ENCODE results near the gene CST8. TPM values are rescaled to one million over a fixed set of nuclear protein-coding genes. Genes with fewer than 3 reads are reported as not detected.

The CST8 gene
- total and polyA plus RNA-seq, 11 donors: not detected

DNA sequence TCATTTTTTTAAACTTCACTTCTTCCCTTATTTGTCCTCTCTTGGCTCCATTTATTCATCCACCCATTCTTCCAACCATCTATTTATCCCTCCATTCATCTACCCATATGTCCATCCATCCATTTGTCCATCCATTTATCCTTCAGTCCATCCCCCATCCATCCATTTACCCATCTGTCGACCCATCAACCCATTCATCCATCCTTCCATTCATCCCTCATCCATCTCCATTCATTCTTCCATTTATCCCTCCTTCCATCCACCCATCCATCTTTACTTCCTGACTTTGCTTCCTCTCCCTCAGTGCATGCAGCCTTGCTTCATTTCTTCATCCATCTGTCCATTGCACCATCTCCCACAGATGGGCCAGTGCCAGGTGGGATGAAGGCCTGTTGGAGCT is 40.0 kb upstream of the CST8 start:
- WGBS, 4 donors: 92 to 94% (median 94%) methylated on average over 1 of the region's 1 CpG
- no peaks in the 10 kb centered on the region for H3K4me1 ChIP-seq
- ATAC-seq: no peak

DNA sequence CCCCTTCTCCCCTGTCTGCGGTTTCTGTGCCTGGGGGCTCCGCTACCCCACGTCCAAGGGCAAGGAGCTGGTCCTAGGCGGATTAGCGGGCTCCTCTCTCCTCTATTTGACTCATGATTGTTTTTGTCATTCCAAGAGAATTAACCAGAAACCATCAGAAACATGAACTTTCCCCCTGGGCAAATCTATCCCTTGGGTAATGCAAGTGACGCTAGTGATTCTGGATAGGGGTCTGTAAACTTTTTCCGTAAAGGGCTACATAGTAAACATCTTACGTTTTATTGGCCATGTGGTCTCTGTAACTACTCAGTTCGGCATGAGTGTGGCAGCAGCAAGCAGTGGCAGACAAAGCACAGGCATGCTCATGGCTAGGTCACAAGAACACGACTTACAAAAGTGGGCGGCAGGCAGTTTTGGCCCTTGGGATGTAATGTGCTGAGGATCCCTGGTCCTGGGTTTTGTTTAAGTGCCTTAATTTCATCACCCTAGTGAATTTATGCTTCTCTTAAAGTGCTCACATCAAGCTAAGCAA is 38.9 kb upstream of the CST8 start:
- no peak overlapping the region for H3K27ac ChIP-seq
- ATAC-seq (no peak), DNase-seq (no peak)
- intact Hi-C loops (cut with DNase I): no loop called here
- no peaks in the 10 kb centered on the region for H3K9me3 ChIP-seq
- no peaks in the 10 kb centered on the region for H3K36me3 ChIP-seq
- TF ChIP-seq POLR2A (IDR thresholded peaks at IDR 0.05) (no peak), CTCF (IDR thresholded peaks at IDR 0.05) (no peak)
- H3K27me3 ChIP-seq: peaks cover 0 to 21% (median 0%) of the 10 kb centered on the region in 9 donors
- 68 to 77% (median 70%) methylated on average over 11 of the region's 11 CpGs for WGBS, 4 donors
- H3K4me3 ChIP-seq: no peak overlapping the region
- H3K4me1 ChIP-seq: no peaks in the 10 kb centered on the region

More for the DNA sequence above, 40.0 kb upstream of the CST8 start:
- intact Hi-C loops (cut with DNase I): no loop called here
- no peak overlapping the region for H3K4me3 ChIP-seq
- H3K27me3 ChIP-seq: peaks cover 0 to 21% (median 0%) of the 10 kb centered on the region in 9 donors
- no peak for DNase-seq
- no peaks in the 10 kb centered on the region for H3K36me3 ChIP-seq
- no peak for TF ChIP-seq POLR2A (IDR thresholded peaks at IDR 0.05)
- TF ChIP-seq CTCF (IDR thresholded peaks at IDR 0.05): no peak
- no peaks in the 10 kb centered on the region for H3K9me3 ChIP-seq
- H3K27ac ChIP-seq: no peak overlapping the region

DNA sequence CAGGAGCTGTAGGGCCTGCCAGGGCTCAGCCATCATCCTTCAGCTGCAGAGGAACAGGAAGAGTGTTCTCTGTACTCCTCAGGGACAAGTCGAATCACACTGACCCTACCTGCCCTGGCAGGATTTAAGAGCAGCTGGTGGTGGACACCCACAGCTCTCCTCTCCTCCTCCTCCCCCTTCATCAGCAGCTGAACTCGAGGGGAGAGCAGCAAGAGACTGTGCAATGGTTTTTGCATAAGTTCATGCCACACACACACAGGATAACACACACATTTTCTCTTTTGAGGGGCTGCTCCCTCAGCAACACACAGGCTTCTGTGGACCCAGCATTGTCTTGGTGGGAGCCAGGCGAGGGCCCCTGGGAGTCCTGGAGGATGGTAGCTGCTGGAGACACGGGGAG is 38.1 kb upstream of the CST8 start, which contains the start of gene CST11:
TSS of gene CST11 (minus strand) at position 101 of the 400 bp plus-strand sequence. CDS start at position 36, 65 bp downstream.
- ATAC-seq (no peak), DNase-seq (no peak)
- no peak within 1 kb of the TSS for H3K27ac ChIP-seq
- WGBS, 4 donors: 35 to 49% (median 46%) methylated on average over 3 to 4 of the region's 4 CpGs
- no peaks in the 10 kb centered on the region for H3K36me3 ChIP-seq
- H3K4me1 ChIP-seq: no peaks in the 10 kb centered on the region
- no peak for TF ChIP-seq POLR2A (IDR thresholded peaks at IDR 0.05)
- TF ChIP-seq CTCF (IDR thresholded peaks at IDR 0.05): no peak
- H3K4me3 ChIP-seq: no peak within 1 kb of the TSS
- no peaks in the 10 kb centered on the region for H3K9me3 ChIP-seq
- intact Hi-C loops (cut with DNase I): no loop called here
- peaks cover 0 to 21% (median 0%) of the 10 kb centered on the region in 9 donors for H3K27me3 ChIP-seq

- H3K27me3 ChIP-seq: peaks cover 0 to 21% (median 0%) of the 10 kb centered on the region in 9 donors
- H3K36me3 ChIP-seq: no peaks in the 10 kb centered on the region
- TF ChIP-seq POLR2A (IDR thresholded peaks at IDR 0.05) (no peak), CTCF (IDR thresholded peaks at IDR 0.05) (no peak)
- H3K4me1 ChIP-seq: no peaks in the 10 kb centered on the region
- no peak overlapping the region for H3K4me3 ChIP-seq
- intact Hi-C loops (cut with DNase I): no loop called here
- ATAC-seq (no peak), DNase-seq (no peak)
- 83 to 90% (median 85%) methylated on average over 15 of the region's 15 CpGs for WGBS, 4 donors
- no peak overlapping the region for H3K27ac ChIP-seq
- no peaks in the 10 kb centered on the region for H3K9me3 ChIP-seq
Observed at GRCh38 chr20:23453549-23454543, 37.1 kb upstream of the CST8 start.
